Mononuclear cell (primary cell): ENCODE results near the gene SIT1. TPM values are rescaled to one million over a fixed set of nuclear protein-coding genes. Genes with fewer than 3 reads are reported as not detected.
"Not testable (repeated sequence)": the region's sequence is repeated elsewhere in the genome, so short reads cannot be mapped to it uniquely, and the experiment has no call there.

ENCODE experiments used
- H3K27me3 ChIP-seq: 2 replicates; pipeline ENCODE4 v1.6.0; 2011; ENCODE audit warnings: low read length, control low read depth; ENCODE audit not compliant: insufficient read depth
- H3K4me1 ChIP-seq: 2 replicates; pipeline ENCODE4 v1.5.1; 2011; ENCODE audit warnings: mild to moderate bottlenecking, low read length, control low read depth; ENCODE audit not compliant: insufficient read depth
- H3K4me3 ChIP-seq: 2 replicates; pipeline ENCODE4 v1.5.1; 2011; ENCODE audit warnings: mild to moderate bottlenecking, low read length, moderate library complexity
- H3K9me3 ChIP-seq: 2 replicates; pipeline ENCODE4 v1.5.1; 2011; ENCODE audit warnings: low read depth, mild to moderate bottlenecking, control low read depth, low read length
- total RNA-seq: library from RNA; depleted of rRNA; stranded (reverse); fragments of >200 nt; gene quantifications from one replicate; pipeline ENCODE4 v1.2.3, GENCODE V29; 2012

SIT1 gene
- total RNA-seq, 1 donor: 9.6 TPM

DNA sequence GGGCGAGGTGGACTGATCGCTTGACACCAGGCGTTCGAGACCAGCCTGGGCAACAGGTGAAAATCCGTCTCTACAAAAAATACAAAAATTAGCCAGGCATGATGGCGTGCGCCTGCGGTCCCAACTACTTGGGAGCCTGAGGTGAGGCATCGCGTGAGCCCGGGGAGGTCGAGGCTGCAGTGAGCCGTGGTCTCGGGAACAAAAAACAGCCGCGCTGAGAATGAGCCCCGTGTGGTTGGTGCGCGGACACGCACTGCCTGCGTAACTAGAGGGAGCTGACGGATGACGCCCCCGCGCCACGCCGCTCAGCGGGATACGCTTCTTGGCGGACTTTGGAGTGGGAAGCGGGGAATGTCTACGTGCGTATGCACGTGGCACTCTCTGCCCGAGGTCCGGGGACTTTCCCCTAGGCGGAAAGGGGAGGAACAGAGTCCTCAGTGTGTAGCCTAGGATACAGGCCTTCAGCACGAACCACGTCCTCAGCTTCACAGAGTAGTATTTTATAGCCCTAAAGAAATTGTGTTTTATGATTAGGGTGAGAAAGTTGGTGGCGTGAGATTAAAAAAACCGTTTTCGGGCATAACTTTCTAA lies 6.9 kb upstream of the SIT1 start, which contains the start of gene RMRP:
Gene RMRP (minus strand): TSS at position 474 of the 591 bp plus-strand sequence.
- Histone ChIP-seq H3K27me3 (no peaks in the 10 kb centered on the region), H3K9me3 (no peaks in the 10 kb centered on the region), H3K4me3 (peak within 1 kb of the TSS; percentile 87), H3K4me1 (peaks cover 60% of the 10 kb centered on the region)

DNA sequence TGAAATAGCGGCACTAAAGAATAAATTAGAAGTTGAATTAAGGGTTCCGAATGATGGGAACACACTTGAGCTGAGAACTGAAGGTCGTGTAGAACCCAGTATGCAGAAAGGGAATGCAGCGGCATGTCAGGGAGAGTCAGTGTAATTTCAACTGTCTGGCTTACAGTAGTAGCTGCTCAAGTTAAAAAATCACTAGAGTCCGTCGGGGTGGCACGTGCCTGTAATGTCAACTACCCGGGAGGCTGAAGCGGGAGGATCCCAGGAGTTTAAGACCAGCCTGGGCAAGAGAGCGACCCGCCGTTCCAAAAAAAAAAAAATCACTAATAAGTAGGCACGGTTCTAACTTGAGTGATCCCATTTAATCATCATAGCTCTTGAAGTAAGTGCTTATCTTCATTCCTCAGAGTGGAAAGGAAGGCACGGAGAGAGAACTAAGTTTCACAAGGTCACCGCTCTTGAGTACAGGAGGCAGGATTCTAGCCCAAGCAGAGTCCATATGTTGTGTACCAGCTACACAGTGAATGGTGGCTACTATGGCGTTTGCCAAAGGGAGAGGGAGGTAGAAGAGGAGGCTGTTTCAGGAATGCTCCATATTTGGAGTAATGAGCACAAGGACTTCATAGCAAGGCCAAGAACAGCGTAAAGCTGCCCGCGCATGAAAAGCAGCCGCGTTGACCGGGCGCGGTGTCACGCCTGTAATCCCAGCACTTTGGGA lies 6.3 kb upstream of the SIT1 start:
- H3K4me3 ChIP-seq: peak overlapping the region; percentile 87
- H3K27me3 ChIP-seq: no peaks in the 10 kb centered on the region
- H3K4me1 ChIP-seq: peaks cover 60% of the 10 kb centered on the region
- no peaks in the 10 kb centered on the region for H3K9me3 ChIP-seq

DNA sequence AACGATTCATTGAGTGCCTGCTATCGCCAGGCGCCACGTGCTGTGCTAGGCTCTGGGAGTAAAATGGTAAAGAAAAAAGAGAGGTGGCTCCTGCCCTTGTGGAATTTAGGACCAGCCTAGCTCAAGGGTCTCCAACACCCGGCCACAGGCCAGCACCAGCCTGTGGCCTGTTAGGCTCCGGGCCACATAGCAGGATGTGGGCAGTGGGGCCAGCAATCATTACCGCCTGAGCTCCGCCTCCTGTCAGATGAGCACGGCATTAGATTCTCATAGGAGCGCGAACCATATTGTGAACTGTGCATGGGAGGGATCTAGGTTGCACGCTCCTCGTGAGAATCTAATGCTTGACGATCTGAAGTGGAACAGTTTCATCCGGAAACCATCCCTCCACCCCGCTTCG lies 5.6 kb upstream of the SIT1 start:
- Histone ChIP-seq H3K4me3 (no peak overlapping the region), H3K9me3 (no peaks in the 10 kb centered on the region), H3K4me1 (peaks cover 60% of the 10 kb centered on the region), H3K27me3 (no peaks in the 10 kb centered on the region)

DNA sequence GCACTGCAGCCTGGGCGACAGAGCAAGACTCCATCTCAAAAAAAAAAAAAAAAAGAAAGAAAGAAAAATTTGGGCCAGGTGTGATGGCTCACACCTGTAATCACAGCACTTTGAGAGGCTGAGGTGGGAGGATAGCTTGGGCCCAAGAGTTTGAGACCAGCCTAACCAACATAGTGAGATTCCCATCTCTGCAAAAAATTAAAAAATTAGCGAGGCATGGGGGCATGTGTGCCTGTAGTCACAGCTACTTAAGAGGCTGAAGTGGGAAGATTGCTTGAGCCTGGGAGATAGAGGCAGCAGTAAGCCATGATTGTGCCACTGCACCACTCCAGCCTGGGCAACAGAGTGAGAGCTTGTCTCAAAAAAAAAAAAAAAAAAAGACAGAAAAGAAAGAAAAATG lies 2.9 kb upstream of the SIT1 start:
- Histone ChIP-seq H3K9me3 (no peaks in the 10 kb centered on the region), H3K4me1 (peaks cover 57% of the 10 kb centered on the region), H3K4me3 (no peak overlapping the region), H3K27me3 (no peaks in the 10 kb centered on the region)

DNA sequence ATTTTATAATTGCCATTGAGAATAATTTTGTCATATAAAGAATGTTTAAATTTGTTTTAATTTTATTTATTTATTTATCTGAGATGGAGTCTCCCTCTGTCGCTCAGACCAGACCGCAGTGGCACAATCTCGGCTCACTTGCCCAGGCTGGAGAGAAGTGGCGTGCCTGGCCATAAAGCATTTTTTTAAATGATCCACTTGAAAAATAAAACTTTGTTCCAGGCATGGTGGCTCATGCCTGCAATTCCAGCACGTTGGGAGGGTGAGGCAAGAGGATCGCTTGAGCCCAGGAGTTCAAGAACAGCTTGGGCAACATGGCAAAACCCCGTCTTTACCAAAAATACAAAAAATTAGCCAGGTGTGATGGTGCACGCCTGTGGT lies 2.1 kb upstream of the SIT1 start:
- H3K4me3 ChIP-seq: no peak overlapping the region
- no peaks in the 10 kb centered on the region for H3K9me3 ChIP-seq
- H3K27me3 ChIP-seq: no peaks in the 10 kb centered on the region
- peaks cover 64% of the 10 kb centered on the region for H3K4me1 ChIP-seq

DNA sequence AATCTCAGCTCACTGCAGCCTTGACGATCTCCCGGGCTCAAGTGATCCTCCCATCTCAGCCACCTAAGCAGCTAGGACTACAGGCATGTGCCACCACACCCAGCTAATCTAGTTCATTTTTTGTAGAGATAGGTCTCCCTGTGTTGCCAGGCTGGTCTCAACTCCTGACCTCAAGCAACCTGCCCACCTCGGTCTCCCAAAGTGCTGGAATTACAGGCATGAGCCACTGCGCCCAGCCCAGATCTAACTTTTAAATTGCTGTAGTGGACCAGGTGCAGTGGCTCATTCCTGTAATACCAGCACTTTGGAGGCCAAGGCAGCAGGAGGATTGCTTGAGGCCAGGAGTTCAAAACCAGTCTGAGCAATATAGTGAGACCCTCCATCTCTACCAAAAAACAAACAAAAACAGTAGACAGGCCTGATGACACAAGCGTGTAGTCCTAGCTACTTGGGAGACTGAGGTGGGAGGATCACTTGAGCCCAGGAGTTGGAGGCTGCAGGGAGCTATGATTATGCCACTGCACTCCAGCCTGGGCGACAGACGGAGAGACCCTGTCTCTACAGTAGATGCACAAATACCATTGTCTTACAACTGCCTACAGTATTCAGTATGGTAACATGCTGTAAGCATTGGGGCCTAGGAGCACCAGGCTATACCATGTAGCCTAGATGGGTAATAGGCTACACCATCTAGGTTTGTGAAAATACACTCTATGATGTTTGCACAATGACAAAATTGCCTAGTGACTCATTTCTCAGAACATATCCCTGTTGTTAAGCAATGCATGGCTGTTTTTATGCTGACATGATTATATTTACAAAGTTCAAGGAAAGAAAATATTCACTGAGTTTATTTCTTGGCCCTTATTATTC lies 1.5 kb upstream of the SIT1 start:
- H3K9me3 ChIP-seq: no peaks in the 10 kb centered on the region
- H3K27me3 ChIP-seq: no peaks in the 10 kb centered on the region
- no peak overlapping the region for H3K4me3 ChIP-seq
- peaks cover 64% of the 10 kb centered on the region for H3K4me1 ChIP-seq

DNA sequence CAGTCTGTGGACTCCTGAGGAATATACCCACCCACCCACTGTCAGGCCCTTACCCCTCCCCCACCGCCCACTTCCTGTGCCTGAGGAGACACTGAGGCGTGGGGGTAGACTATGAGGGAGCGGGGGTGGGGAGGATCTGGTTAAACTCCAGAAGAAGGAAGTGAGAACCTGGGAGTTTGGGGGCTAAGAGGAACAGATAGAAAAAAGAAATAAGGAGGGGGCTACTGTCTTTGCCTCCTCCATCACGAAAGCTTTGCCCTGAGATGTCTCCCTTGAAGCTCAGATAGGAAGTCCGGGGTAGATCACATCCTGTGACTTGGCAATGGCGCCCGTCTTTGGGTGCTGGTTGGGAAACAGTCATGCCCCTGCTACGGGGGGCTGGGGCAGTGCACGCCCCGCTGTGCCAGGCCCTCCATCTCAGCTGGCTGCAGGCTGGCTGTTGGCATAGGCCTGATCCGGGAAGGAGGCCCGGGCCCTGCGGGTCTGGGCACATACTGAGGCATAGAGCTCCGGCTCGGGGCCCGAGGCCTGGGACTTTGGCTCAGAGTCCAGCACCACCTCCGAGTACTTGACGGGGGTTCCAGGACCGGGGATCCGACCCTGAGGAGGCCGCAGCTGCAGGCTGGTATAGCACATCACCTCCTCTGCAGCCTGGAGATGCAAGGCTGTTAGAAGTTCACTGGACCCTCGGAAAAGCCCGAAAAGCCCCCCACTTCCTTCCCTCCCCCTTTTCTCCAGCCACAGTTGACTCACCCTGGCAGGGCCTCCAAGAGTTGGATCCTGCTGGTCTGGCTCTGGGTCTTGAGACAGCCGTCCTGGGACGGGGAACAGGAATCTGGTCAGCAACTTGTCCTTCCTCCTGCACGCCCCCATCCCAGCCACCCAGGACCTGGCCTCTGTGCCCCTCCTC lies 1.0 kb downstream of the SIT1 start:
- Histone ChIP-seq H3K27me3 (no peaks in the 10 kb centered on the region), H3K4me3 (peak overlapping the region; percentile 51)

DNA sequence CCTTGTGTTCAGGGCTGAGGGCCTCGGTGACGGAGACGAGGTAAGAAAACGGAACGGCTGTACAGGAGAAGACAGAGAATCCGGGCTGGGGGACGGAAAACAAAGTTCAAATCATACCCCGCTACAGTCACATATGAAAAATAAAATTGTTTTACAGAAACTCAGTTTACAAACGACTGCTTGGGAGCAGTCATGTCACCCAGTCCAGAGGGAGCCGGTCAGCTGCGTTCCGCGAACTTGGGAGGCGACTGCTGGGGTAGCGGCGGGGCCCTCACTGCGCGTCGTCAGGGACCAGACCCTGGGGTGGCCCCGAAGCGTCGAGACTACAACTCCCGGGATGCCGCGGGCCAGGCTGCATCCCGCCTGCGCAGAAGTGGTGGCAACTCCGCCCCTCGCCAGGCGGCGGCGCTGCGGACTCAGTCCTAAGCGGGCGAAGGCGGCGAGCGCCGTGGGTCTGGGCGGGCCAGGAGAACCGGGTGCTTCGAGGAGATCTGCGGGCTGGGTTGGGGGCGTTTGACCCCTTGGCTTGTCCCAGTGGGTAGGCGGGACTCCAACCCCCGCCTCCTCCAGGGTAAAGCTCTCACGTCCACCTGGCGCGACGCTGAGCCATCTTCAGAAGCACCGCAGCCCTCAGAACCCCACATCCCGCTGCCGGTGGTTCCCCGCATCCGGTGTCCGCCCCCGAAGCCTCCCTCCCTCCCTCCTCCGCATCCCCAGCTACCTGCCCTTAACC lies 4.0 kb downstream of the SIT1 start:
- H3K27me3 ChIP-seq: no peaks in the 10 kb centered on the region
- peaks cover 92% of the 10 kb centered on the region for H3K4me1 ChIP-seq
- no peaks in the 10 kb centered on the region for H3K9me3 ChIP-seq
- peak overlapping the region; percentile 51 for H3K4me3 ChIP-seq

More for the DNA sequence above, 1.0 kb downstream of the SIT1 start:
- Histone ChIP-seq H3K9me3 (no peaks in the 10 kb centered on the region), H3K4me1 (peaks cover 75% of the 10 kb centered on the region)

DNA sequence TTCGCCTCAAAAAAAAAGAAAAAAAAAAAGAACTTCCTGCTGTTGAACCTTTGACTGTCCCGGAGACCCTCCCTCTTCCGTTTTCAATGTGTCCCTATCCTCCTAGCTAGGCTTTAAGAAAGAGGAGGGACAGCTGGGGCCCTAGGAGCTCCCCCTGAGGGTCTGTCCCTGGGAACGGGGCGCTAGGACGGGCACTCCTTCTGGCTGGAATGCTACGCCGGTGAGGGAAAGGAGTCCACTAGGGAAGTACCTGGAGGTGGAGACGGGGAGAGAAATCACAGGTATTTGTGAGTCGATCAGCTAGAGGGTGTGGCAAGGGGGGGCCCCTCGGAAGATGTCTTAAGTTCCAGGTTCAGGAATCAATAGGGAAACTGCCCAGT lies 4.6 kb downstream of the SIT1 start:
- Histone ChIP-seq H3K4me1 (peaks cover 92% of the 10 kb centered on the region), H3K4me3 (peak overlapping the region; percentile 51), H3K9me3 (no peaks in the 10 kb centered on the region), H3K27me3 (no peaks in the 10 kb centered on the region)

DNA sequence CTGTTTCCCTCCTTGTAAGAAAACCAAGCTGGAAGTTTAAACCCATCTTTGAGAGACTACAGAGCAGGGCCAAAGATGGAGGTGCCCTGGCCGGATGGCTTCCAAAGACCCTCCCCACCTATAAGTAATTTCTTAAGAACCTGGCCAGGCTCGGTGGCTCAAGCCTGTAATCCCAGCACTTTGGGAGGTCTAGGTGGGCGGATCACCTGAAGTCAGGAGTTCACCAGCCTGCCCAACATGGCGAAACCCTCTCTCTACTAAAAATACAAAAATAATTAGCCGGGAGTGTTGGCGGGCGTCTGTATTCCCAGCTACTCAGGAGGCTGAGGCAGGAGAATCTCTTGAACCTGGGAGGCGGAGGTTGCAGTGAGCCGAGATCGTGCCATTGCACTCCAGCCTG lies 5.0 kb downstream of the SIT1 start:
- not testable (repeated sequence) for H3K9me3 ChIP-seq, H3K27me3 ChIP-seq
- peaks cover 92% of the 10 kb centered on the region for H3K4me1 ChIP-seq
- peak overlapping the region; percentile 51 for H3K4me3 ChIP-seq

DNA sequence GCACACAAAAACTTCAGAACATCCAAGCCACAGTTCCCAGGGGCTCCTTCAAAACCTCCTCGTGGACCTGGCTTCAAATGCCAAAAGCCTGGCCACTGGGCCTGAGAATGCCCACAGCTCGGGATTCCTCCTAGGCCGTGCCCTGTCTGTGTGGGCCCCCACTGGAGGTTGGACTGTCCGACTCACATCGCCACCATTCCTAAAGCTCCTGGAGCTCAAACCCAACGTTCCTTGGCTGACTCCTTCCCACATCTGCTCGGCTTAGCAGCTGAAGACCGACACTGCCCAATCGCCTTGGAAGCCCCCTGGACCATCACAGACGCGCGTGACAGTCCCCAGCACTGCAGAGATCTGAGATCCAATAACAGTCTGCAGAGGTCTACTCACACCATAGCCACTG lies 7.7 kb downstream of the SIT1 start:
- Histone ChIP-seq H3K27me3 (no peaks in the 10 kb centered on the region), H3K9me3 (no peaks in the 10 kb centered on the region), H3K4me1 (peaks cover 95% of the 10 kb centered on the region), H3K4me3 (no peak overlapping the region)

DNA sequence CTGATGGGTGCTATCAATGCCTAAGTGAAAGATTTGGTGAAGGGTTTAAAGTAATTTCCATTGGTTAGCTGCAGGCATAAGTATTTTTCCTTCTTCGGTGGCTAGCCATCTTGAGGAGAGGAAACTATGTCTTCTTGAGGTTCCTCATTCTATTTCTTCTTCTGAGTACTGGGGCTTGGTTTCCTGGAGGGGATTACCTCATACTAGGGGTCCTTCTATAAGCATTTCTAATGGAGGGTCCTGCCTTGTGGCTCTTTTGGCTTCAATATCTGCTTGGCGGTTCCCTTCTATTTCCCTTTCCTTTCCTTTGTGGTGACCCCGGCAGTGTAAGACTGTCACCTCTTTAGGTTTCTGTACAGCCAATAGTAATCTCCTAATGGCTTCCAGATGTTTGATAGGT lies 9.3 kb downstream of the SIT1 start:
- not testable (repeated sequence) for H3K27me3 ChIP-seq, H3K9me3 ChIP-seq, H3K4me3 ChIP-seq
- peaks cover 97% of the 10 kb centered on the region for H3K4me1 ChIP-seq

DNA sequence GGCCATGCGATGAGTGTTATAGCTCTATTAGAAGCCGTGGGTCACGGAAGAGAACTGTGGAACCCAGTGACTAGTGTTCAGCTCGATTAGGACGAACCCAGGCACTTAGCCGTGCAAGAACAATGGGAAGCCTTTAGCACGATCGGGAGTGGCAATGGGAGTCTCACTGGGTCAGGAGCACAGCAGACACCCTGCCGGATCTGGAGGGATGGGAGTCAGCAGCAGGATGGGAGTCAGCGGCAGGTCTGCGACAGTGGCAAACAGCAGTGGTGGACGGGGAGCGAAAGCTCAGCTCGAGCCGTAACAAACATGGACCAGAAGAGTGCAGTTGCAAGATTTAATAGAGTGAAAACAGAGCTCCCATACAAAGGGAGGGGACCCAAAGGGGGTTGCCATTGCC lies 10.3 kb downstream of the SIT1 start:
- H3K27me3 ChIP-seq, H3K4me3 ChIP-seq, H3K9me3 ChIP-seq: not testable (repeated sequence)
- H3K4me1 ChIP-seq: peaks cover 98% of the 10 kb centered on the region

DNA sequence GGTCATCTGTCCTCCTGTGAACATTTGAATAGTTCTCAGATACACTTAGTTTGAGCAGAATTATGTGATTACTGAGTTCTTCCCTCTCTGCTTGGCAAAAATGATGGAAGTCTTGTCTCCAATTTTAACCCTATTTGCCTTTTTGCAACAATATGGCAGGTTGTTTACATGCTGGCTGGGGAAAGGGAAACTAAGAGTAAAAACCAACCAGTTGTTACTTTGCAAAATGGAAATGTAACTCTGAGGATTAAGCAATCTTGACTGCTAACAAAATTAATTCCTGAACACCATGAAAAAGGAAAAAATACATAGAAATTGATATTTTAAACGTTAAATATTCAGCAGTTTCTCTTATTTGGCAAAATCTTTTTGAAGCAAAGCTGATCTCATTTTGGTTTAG lies 11.1 kb downstream of the SIT1 start:
- H3K9me3 ChIP-seq: no peaks in the 10 kb centered on the region
- no peak overlapping the region for H3K4me3 ChIP-seq
- no peaks in the 10 kb centered on the region for H3K27me3 ChIP-seq
- H3K4me1 ChIP-seq: peaks cover 98% of the 10 kb centered on the region
